Measurements from ENCODE around the gene NEDD9. TPM values are rescaled to one million over a fixed set of nuclear protein-coding genes. Genes with fewer than 3 reads are reported as not detected.
A peak's percentile ranks its signal among the peaks of the same experiment; 100 is the strongest.

The NEDD9 gene
- total RNA-seq, 4 donors from 2014 or later, result 34.6 to 82.7 (median 72.3) TPM

DNA sequence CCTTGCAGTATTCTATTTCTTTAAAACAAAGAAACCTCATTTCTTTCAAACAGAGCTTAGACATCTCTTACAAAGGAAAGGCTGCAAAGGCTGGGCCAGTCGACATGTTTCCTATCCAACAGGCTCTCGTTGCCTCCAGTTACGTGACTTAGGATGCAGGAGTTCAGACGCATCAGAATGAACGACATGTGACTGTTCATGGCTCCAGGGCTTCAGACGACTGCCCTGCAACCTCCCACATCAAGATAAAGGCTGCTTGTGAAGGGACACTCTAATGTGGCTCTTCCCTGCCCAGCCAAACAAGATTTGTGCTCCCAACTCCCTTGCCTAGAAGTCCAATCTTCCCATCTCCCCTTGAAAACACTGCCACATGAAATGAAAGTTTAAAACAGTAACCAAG is 14.3 kb upstream of the NEDD9 start:
- no peaks in the 10 kb centered on the region for H3K27me3 ChIP-seq
- peaks cover under 1 to 6% (median 5%) of the 10 kb centered on the region in 4 donors for H3K4me1 ChIP-seq
- no peak for DNase-seq
- H3K4me3 ChIP-seq, result no peak overlapping the region
- no peaks in the 10 kb centered on the region for H3K9me3 ChIP-seq
- in situ Hi-C loops (cut with MboI; ENCODE audit: low pct_ligation_motif_present in 1 of 4, low pct_unique_long_range_greater_than_20kb in 1 of 4, low sequenced_read_pairs in 3 of 4), result no loop called here
- intact Hi-C loops (cut with DNase I; ENCODE audit: low total_unique reads), result no loop called here
- no peaks in the 10 kb centered on the region for H3K36me3 ChIP-seq
- H3K27ac ChIP-seq, result no peak overlapping the region
- WGBS, 2 donors (ENCODE audit: low coverage in 1 of 2), result 85% methylated on average over 6 of the region's 6 CpGs; no CpG with 5 or more reads in 1 of the 2 donors
- TF ChIP-seq POLR2A (IDR thresholded peaks at IDR 0.05), result no peak
- TF ChIP-seq POLR2AphosphoS5 (IDR thresholded peaks at IDR 0.05), result no peak
- no peak for TF ChIP-seq CTCF (IDR thresholded peaks at IDR 0.05)
- no peak for TF ChIP-seq EP300 (IDR thresholded peaks at IDR 0.05; ENCODE audit: low read depth)

DNA sequence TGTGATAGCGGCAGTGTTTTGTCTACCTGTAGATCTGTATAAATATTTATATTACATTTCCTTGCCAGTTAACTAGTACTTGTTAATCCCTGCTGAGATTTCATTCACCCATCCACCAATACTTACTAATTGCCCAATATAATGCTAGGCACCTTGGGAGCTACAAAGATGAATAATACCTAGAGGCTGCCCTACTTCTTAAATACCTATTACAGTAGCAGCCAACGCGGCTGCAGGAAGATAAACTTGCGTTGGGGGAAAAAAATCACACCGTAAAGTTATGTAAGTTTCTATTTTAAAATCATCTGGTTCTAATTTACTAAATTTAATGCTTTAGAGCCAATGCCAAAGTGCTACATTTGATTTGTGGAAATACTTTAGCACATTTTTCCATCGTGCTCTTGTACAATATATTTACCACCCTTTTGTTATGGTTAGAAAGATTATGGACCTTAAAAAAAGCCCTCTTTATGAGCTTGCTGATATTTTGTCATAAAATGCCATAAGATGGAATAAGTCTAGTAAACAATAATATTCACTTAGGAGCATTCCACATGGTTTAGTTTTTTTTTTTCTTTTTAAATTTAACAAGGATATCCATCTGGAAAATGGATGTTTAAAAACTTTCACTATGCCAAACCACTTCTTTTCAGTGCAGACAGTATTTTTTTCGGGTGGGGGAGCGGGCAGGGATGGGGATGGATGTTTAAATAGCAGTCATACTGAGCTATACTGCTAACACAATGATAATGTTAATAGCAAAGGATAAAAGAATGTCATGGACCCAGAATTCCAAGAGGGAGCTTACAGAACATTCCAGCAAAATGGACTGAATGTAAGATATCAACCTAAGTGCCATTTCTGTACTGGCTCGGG is 13.2 kb upstream of the NEDD9 start:
- 57 to 67% methylated on average over 9 of the region's 9 CpGs for WGBS, 2 donors (ENCODE audit: low coverage in 1 of 2)
- in situ Hi-C loops (cut with MboI; ENCODE audit: low pct_ligation_motif_present in 1 of 4, low pct_unique_long_range_greater_than_20kb in 1 of 4, low sequenced_read_pairs in 3 of 4) (no loop called here), intact Hi-C loops (cut with DNase I; ENCODE audit: low total_unique reads) (no loop called here)
- Histone ChIP-seq H3K27me3 (no peaks in the 10 kb centered on the region), H3K9me3 (no peaks in the 10 kb centered on the region), H3K4me1 (no peaks in the 10 kb centered on the region), H3K4me3 (no peak overlapping the region), H3K27ac (peak overlapping the region in 1 of 4 donors; percentile 38), H3K36me3 (no peaks in the 10 kb centered on the region)
- TF ChIP-seq POLR2AphosphoS5 (IDR thresholded peaks at IDR 0.05) (no peak), EP300 (IDR thresholded peaks at IDR 0.05; ENCODE audit: low read depth) (no peak), CTCF (IDR thresholded peaks at IDR 0.05) (no peak), POLR2A (IDR thresholded peaks at IDR 0.05) (no peak)
- no peak for DNase-seq

GRCh38 chr6:11244387-11245126 is 12.1 kb upstream of the NEDD9 start:
- no peak overlapping the region for H3K27ac ChIP-seq
- no peak for TF ChIP-seq EP300 (IDR thresholded peaks at IDR 0.05; ENCODE audit: low read depth)
- TF ChIP-seq POLR2A (IDR thresholded peaks at IDR 0.05), result no peak
- TF ChIP-seq CTCF (IDR thresholded peaks at IDR 0.05), result no peak
- TF ChIP-seq POLR2AphosphoS5 (IDR thresholded peaks at IDR 0.05), result no peak
- DNase-seq, result no peak
- intact Hi-C loops (cut with DNase I; ENCODE audit: low total_unique reads) (no loop called here), in situ Hi-C loops (cut with MboI; ENCODE audit: low pct_ligation_motif_present in 1 of 4, low pct_unique_long_range_greater_than_20kb in 1 of 4, low sequenced_read_pairs in 3 of 4) (no loop called here)
- H3K9me3 ChIP-seq, result no peaks in the 10 kb centered on the region
- no peaks in the 10 kb centered on the region for H3K36me3 ChIP-seq
- no peak overlapping the region for H3K4me3 ChIP-seq
- H3K4me1 ChIP-seq, result no peaks in the 10 kb centered on the region
- H3K27me3 ChIP-seq, result no peaks in the 10 kb centered on the region
- WGBS, 2 donors (ENCODE audit: low coverage in 1 of 2), result 0 to 42% methylated on average over 1 to 2 of the region's 2 CpGs

DNA sequence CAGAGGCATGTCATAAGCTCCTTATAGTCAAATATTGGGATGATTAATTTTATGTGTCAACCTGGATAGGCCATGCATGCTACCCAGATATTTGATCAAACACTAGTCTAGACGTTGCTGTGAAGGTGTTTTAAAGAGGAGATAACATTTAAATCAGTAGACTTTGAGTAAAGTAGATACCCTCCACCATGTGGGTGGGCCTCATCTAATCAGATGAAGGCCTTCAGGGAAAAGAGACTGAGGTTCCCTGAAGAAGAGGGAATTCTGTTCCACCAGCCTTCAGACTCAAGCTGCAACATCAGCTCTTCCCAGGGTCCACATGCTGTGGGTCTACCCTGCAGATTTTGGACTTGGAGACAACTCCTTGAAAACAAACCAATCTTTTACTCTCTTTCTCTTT is 11.4 kb upstream of the NEDD9 start:
- no peaks in the 10 kb centered on the region for H3K9me3 ChIP-seq
- no peak overlapping the region for H3K27ac ChIP-seq
- WGBS, 2 donors (ENCODE audit: low coverage in 1 of 2), result 83 to 85% methylated on average over 1 of the region's 1 CpG
- intact Hi-C loops (cut with DNase I; ENCODE audit: low total_unique reads) (no loop called here), in situ Hi-C loops (cut with MboI; ENCODE audit: low pct_ligation_motif_present in 1 of 4, low pct_unique_long_range_greater_than_20kb in 1 of 4, low sequenced_read_pairs in 3 of 4) (no loop called here)
- TF ChIP-seq CTCF (IDR thresholded peaks at IDR 0.05), result no peak
- TF ChIP-seq POLR2A (IDR thresholded peaks at IDR 0.05), result no peak
- no peak for TF ChIP-seq EP300 (IDR thresholded peaks at IDR 0.05; ENCODE audit: low read depth)
- no peak for TF ChIP-seq POLR2AphosphoS5 (IDR thresholded peaks at IDR 0.05)
- no peaks in the 10 kb centered on the region for H3K27me3 ChIP-seq
- DNase-seq, result no peak
- no peak overlapping the region for H3K4me3 ChIP-seq
- no peaks in the 10 kb centered on the region for H3K4me1 ChIP-seq
- H3K36me3 ChIP-seq, result no peaks in the 10 kb centered on the region
